ENCODE results near the gene CD248. TPM values are rescaled to one million over a fixed set of nuclear protein-coding genes. Genes with fewer than 3 reads are reported as not detected.

The CD248 gene
- total RNA-seq, 1 donor from 2014 or later = 10.0 TPM

GRCh38 chr11:66275984-66276612, 40.7 kb downstream of the CD248 start:
- Histone ChIP-seq H3K36me3 (peaks cover 47% of the 10 kb centered on the region), H3K4me1 (peaks cover 3% of the 10 kb centered on the region), H3K27me3 (no peaks in the 10 kb centered on the region), H3K9me3 (no peaks in the 10 kb centered on the region), H3K4me3 (no peak overlapping the region), H3K27ac (no peak overlapping the region)
- ATAC-seq (no peak), DNase-seq (no peak)
- TF ChIP-seq CTCF (IDR thresholded peaks at IDR 0.05) = no peak
- intact Hi-C loops (cut with DNase I) = no loop called here

GRCh38 chr11:66275396-66275795, 41.4 kb downstream of the CD248 start:
- H3K27me3 ChIP-seq = no peaks in the 10 kb centered on the region
- no peak for DNase-seq
- TF ChIP-seq CTCF (IDR thresholded peaks at IDR 0.05) = no peak
- intact Hi-C loops (cut with DNase I) = no loop called here
- H3K4me3 ChIP-seq = no peak overlapping the region
- no peak overlapping the region for H3K27ac ChIP-seq
- ATAC-seq = no peak
- H3K9me3 ChIP-seq = no peaks in the 10 kb centered on the region
- H3K36me3 ChIP-seq = peaks cover 47% of the 10 kb centered on the region
- peaks cover 8% of the 10 kb centered on the region for H3K4me1 ChIP-seq

GRCh38 chr11:66274219-66274618, 42.6 kb downstream of the CD248 start:
- H3K9me3 ChIP-seq = no peaks in the 10 kb centered on the region
- TF ChIP-seq CTCF (IDR thresholded peaks at IDR 0.05) = no peak
- H3K27ac ChIP-seq = no peak overlapping the region
- H3K4me3 ChIP-seq = no peak overlapping the region
- ATAC-seq (no peak), DNase-seq (no peak)
- intact Hi-C loops (cut with DNase I) = no loop called here
- H3K36me3 ChIP-seq = peaks cover 47% of the 10 kb centered on the region
- H3K4me1 ChIP-seq = peaks cover 19% of the 10 kb centered on the region
- no peaks in the 10 kb centered on the region for H3K27me3 ChIP-seq

GRCh38 chr11:66272596-66272995, 44.2 kb downstream of the CD248 start:
- intact Hi-C loops (cut with DNase I) = no loop called here
- H3K4me3 ChIP-seq = no peak overlapping the region
- H3K36me3 ChIP-seq = peaks cover 47% of the 10 kb centered on the region
- no peaks in the 10 kb centered on the region for H3K27me3 ChIP-seq
- H3K27ac ChIP-seq = no peak overlapping the region
- TF ChIP-seq CTCF (IDR thresholded peaks at IDR 0.05) = no peak
- ATAC-seq (no peak), DNase-seq (no peak)
- H3K4me1 ChIP-seq = peaks cover 18% of the 10 kb centered on the region
- no peaks in the 10 kb centered on the region for H3K9me3 ChIP-seq

GRCh38 chr11:66271816-66272215, 45.0 kb downstream of the CD248 start:
- Histone ChIP-seq H3K4me3 (no peak overlapping the region), H3K4me1 (peaks cover 16% of the 10 kb centered on the region), H3K36me3 (peaks cover 47% of the 10 kb centered on the region), H3K27me3 (no peaks in the 10 kb centered on the region), H3K27ac (no peak overlapping the region), H3K9me3 (no peaks in the 10 kb centered on the region)
- intact Hi-C loops (cut with DNase I) = no loop called here
- ATAC-seq (no peak), DNase-seq (no peak)
- TF ChIP-seq CTCF (IDR thresholded peaks at IDR 0.05) = no peak
